DOHH2 (cell line): Measurements from ENCODE around the gene NDUFV2.

ENCODE experiments used
- H3F3A ChIP-seq: fragments of 200-600 bp; sonication (generic), shearing (Covaris generic); 2 replicates; pipeline ENCODE4 v1.6.0; 2016; ENCODE audit warnings: antibody characterized with exemption, mild to moderate bottlenecking; ENCODE audit not compliant: control insufficient read depth, insufficient read depth
- H3K27ac ChIP-seq: fragments of 200-600 bp; sonication (generic); 2 replicates; pipeline ENCODE4 v1.5.1; 2014; ENCODE audit warnings: low read depth, mild to moderate bottlenecking, low read length, moderate library complexity
- H3K27me3 ChIP-seq: fragments of 200-600 bp; sonication (generic); 2 replicates; pipeline ENCODE4 v1.6.1; 2014; ENCODE audit warnings: mild to moderate bottlenecking, low read length, mixed read lengths; ENCODE audit not compliant: control insufficient read depth
- H3K36me3 ChIP-seq: fragments of 200-600 bp; sonication (generic); 2 replicates; pipeline ENCODE4 v1.6.1; 2014; ENCODE audit warnings: mild to moderate bottlenecking, low read length, moderate library complexity, mixed read lengths; ENCODE audit not compliant: control insufficient read depth
- H3K4me1 ChIP-seq: fragments of 200-600 bp; sonication (generic); 2 replicates; pipeline ENCODE4 v1.6.1; 2014; ENCODE audit warnings: mild to moderate bottlenecking, low read length, mixed read lengths; ENCODE audit not compliant: control insufficient read depth
- H3K4me2 ChIP-seq: fragments of 200-600 bp; sonication (generic); 2 replicates; pipeline ENCODE4 v1.6.0; 2014; ENCODE audit warnings: mild to moderate bottlenecking, low read length, moderate library complexity
- H3K4me3 ChIP-seq: fragments of 200-600 bp; sonication (generic); 2 replicates; pipeline ENCODE4 v1.5.1; 2014; ENCODE audit warnings: mild to moderate bottlenecking, low read length, mixed read lengths
- H3K79me2 ChIP-seq: fragments of 200-600 bp; sonication (generic); 2 replicates; pipeline ENCODE4 v1.6.1; 2014; ENCODE audit warnings: mild to moderate bottlenecking, low read length, mixed read lengths; ENCODE audit not compliant: control insufficient read depth
- H3K9me2 ChIP-seq: fragments of 200-600 bp; sonication (generic); replicated peaks from 2 replicates; pipeline ENCODE4 v1.6.1; 2014; ENCODE audit warnings: mild to moderate bottlenecking, low read length, mixed read lengths; ENCODE audit not compliant: control insufficient read depth
- H3K9me3 ChIP-seq: fragments of 200-600 bp; sonication (generic); 2 replicates; pipeline ENCODE4 v1.6.1; 2014; ENCODE audit warnings: antibody characterized with exemption, low read length, mixed read lengths; ENCODE audit not compliant: control insufficient read depth, insufficient read depth
- H4K20me1 ChIP-seq: fragments of 200-600 bp; sonication (generic); 2 replicates; pipeline ENCODE4 v1.6.0; 2014; ENCODE audit warnings: low read depth, mild to moderate bottlenecking, antibody characterized with exemption, low read length, moderate library complexity; ENCODE audit not compliant: control insufficient read depth, insufficient read depth
- CTCF ChIP-seq: fragments of 200-600 bp; sonication (generic); IDR thresholded peaks from one replicate; pipeline ENCODE4 v1.5.1; 2014; ENCODE audit warnings: antibody characterized with exemption, mild to moderate bottlenecking, low read depth, low read length; ENCODE audit not compliant: poor library complexity, severe bottlenecking
- EZH2phosphoT487 ChIP-seq: fragments of 200-600 bp; sonication (generic); IDR thresholded peaks from 2 replicates; pipeline ENCODE4 v1.6.1; 2017; ENCODE audit warnings: borderline replicate concordance, mild to moderate bottlenecking, antibody characterized with exemption, low read length, moderate library complexity, mixed read lengths

NDUFV2 gene

DNA sequence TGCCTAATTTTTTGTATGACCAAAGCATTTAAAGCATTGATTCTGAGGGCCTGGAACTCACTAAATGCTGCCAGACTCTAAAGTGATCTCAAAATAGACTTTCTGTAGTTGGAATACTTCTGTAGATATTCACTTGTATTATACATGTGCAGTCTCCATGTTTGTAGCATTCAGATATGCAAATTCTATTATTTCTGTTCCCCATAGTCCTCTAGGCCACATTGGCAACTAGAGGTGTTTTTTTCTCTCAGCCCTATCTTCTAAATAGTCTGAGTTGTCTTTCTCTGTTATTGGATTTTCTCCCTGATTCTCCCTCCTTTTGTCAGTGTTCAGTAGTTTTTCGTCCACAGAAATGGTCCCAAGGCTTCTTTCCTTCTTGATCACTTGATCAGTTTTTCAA lies 72.6 kb downstream of the NDUFV2 start:
- Histone ChIP-seq H3K27ac (no peak overlapping the region), H3K79me2 (peaks cover 73% of the 10 kb centered on the region), H3K4me3 (no peak overlapping the region), H3K36me3 (no peaks in the 10 kb centered on the region), H3K27me3 (no peaks in the 10 kb centered on the region), H3F3A (no peaks in the 10 kb centered on the region), H3K9me3 (no peaks in the 10 kb centered on the region), H3K9me2 (no peaks in the 10 kb centered on the region), H3K4me2 (no peak overlapping the region), H4K20me1 (no peaks in the 10 kb centered on the region), H3K4me1 (peaks cover 3% of the 10 kb centered on the region; the same call in 1 of the 2 replicates)
- TF ChIP-seq CTCF (no peak), EZH2phosphoT487 (no peak)

DNA sequence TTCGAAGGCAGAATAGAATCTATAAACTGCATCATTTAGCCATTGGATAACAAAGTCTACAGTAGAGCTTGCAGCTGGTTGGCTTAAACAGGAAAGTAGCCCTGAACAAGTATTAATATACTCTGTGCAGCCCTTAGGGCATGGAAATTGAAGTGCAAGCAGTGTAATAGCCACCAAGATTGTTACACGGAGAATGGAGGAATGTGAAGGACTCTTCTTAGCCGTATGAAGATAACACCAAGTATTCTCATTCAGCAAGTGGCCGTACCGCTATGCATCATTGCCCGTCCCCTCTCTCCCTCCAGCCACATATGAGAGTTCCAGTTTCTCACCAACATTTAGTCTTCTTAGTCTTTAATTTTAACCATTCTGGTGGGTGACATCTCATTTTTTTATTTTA lies 74.5 kb downstream of the NDUFV2 start:
- no peak overlapping the region for H3K4me3 ChIP-seq
- no peaks in the 10 kb centered on the region for H3F3A ChIP-seq
- no peaks in the 10 kb centered on the region for H3K36me3 ChIP-seq
- H3K9me2 ChIP-seq: no peaks in the 10 kb centered on the region
- H3K27ac ChIP-seq: no peak overlapping the region
- H4K20me1 ChIP-seq: no peaks in the 10 kb centered on the region
- no peaks in the 10 kb centered on the region for H3K27me3 ChIP-seq
- peaks cover 7% of the 10 kb centered on the region for H3K4me1 ChIP-seq
- no peak for TF ChIP-seq CTCF
- TF ChIP-seq EZH2phosphoT487: no peak
- H3K4me2 ChIP-seq: no peak overlapping the region
- H3K79me2 ChIP-seq: peaks cover 75% of the 10 kb centered on the region
- H3K9me3 ChIP-seq: no peaks in the 10 kb centered on the region

DNA sequence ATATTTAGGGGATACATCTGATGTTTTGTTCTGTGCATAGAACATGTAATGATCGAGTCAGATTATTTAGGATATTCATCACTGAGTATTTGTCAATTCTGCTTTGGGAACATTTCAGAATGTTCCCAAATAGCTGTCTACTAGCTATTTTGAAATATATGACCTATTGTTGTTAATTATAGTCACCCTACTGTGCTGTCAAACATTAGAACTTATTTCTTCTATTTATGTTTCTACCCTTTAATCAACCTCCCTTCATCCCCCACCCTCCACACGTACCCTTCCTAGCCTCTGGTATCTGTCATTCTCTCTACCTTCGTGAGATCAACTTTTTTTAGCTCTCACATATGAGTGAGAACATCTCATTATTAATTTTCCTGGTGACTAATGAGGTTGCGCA lies 75.0 kb downstream of the NDUFV2 start:
- no peak overlapping the region for H3K4me2 ChIP-seq
- H4K20me1 ChIP-seq: no peaks in the 10 kb centered on the region
- H3K36me3 ChIP-seq: 0 out of 2 replicates have a peak, but pooled peaks cover 2% of the 10 kb centered on the region
- H3K27ac ChIP-seq: no peak overlapping the region
- H3K27me3 ChIP-seq: no peaks in the 10 kb centered on the region
- no peak for TF ChIP-seq EZH2phosphoT487
- TF ChIP-seq CTCF: no peak
- H3K9me2 ChIP-seq: no peaks in the 10 kb centered on the region
- peaks cover 71% of the 10 kb centered on the region for H3K79me2 ChIP-seq
- no peaks in the 10 kb centered on the region for H3F3A ChIP-seq
- no peak overlapping the region for H3K4me3 ChIP-seq
- H3K9me3 ChIP-seq: no peaks in the 10 kb centered on the region
- H3K4me1 ChIP-seq: peaks cover 7% of the 10 kb centered on the region

DNA sequence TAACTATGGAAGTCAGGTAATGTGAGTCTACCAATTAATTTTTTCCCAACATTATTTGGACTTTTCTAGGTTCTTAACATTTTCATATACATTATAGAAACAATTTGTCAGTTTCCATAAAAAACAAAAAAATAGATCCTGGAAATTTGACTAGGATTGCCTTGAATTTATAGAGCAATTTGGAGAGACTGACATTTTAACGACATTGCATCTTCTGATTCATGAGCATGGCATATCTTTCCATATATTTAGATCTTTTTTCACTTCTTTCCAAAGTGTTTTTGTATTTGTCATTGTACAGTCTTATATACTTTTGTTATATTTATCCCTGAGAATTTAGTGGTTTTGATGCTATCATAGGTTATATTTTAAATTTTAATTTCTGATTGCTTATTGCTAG lies 76.1 kb downstream of the NDUFV2 start:
- Histone ChIP-seq H3K79me2 (peaks cover 63% of the 10 kb centered on the region), H3K27ac (no peak overlapping the region)

More for the DNA sequence above, 76.1 kb downstream of the NDUFV2 start:
- no peak for TF ChIP-seq EZH2phosphoT487
- TF ChIP-seq CTCF: no peak
- Histone ChIP-seq H4K20me1 (no peaks in the 10 kb centered on the region), H3K4me1 (peaks cover 7% of the 10 kb centered on the region), H3K4me2 (no peak overlapping the region), H3K27me3 (no peaks in the 10 kb centered on the region), H3K9me2 (no peaks in the 10 kb centered on the region), H3K4me3 (no peak overlapping the region), H3K36me3 (peaks cover 10% of the 10 kb centered on the region), H3K9me3 (no peaks in the 10 kb centered on the region), H3F3A (no peaks in the 10 kb centered on the region)
